Measurements from ENCODE around the gene ETNK2. TPM values are rescaled to one million over a fixed set of nuclear protein-coding genes. Genes with fewer than 3 reads are reported as not detected.

Gene ETNK2
- total and polyA plus RNA-seq, 2 of the 8 experiments (the other 6 are each of a cell fraction or from before 2014, with no cell fraction given), result 20.1 to 26.7 TPM

- H3K18ac ChIP-seq (ENCODE audit: extremely low read depth, low read length), result no peak overlapping the region
- H3K4me2 ChIP-seq (ENCODE audit: insufficient read depth in 1 of 2, low read depth in 2 of 2, low read length in 2 of 2), result peak overlapping the region in 1 of 2 experiments; percentile 65; a peak in 1 of 4 replicates
- H3K79me1 ChIP-seq (ENCODE audit: low read depth, low read length), result peaks cover 2% of the 10 kb centered on the region; the same call in 1 of the 2 replicates
- no peak overlapping the region for H3K4me3 ChIP-seq (ENCODE audit: extremely low read depth in 1 of 4, insufficient read depth in 2 of 4, low read depth in 3 of 4, low read length in 4 of 4)
- no peak overlapping the region for H3K14ac ChIP-seq (ENCODE audit: insufficient read length)
- no peak overlapping the region for H2AK5ac ChIP-seq (ENCODE audit: low read depth, low read length)
- H2BK20ac ChIP-seq (ENCODE audit: low read length), result no peak overlapping the region
- H3K36me3 ChIP-seq (ENCODE audit: control insufficient read depth in 2 of 4, insufficient read depth in 4 of 4, low read length in 3 of 4), result no peaks in the 10 kb centered on the region
- H3K23ac ChIP-seq (ENCODE audit: insufficient read length), result no peak overlapping the region
- no peak overlapping the region for H4K91ac ChIP-seq (replicated peaks; ENCODE audit: insufficient read length, low read length)
- H2BK12ac ChIP-seq (ENCODE audit: low read depth, low read length), result peak overlapping the region; percentile 46; the same call in 1 of the 2 replicates
- no peaks in the 10 kb centered on the region for H4K20me1 ChIP-seq (replicated peaks in 1 of 2; ENCODE audit: control insufficient read depth in 1 of 2, insufficient read depth in 2 of 2, low read length in 2 of 2)
- H4K8ac ChIP-seq (ENCODE audit: extremely low read depth, insufficient read depth, low read length), result no peak overlapping the region
- no peak for FAIRE-seq
- no peak overlapping the region for H3K9ac ChIP-seq (replicated peaks in 1 of 4; ENCODE audit: extremely low read depth in 1 of 4, low read depth in 3 of 4, low read length in 3 of 4)
- H4K5ac ChIP-seq (ENCODE audit: insufficient read length, low read depth, low read length), result no peak overlapping the region
- peak overlapping the region; percentile 15 for H3K4ac ChIP-seq (replicated peaks; ENCODE audit: insufficient read length, low read depth, low read length)
- H3K79me2 ChIP-seq (ENCODE audit: control insufficient read depth in 1 of 2, insufficient read depth in 2 of 2, low read length in 2 of 2), result no peaks in the 10 kb centered on the region
- peaks cover 0 to 44% (median 29%) of the 10 kb centered on the region in 4 experiments; a peak in 6 of 7 replicates for H3K4me1 ChIP-seq (replicated peaks in 1 of 4; ENCODE audit: control insufficient read depth in 3 of 4, insufficient read depth in 4 of 4, low read length in 3 of 4)
- peaks cover 0 to 18% (median 17%) of the 10 kb centered on the region in 4 experiments; a peak in 5 of 7 replicates for H3K27me3 ChIP-seq (replicated peaks in 1 of 4; ENCODE audit: control insufficient read depth in 3 of 4, extremely low read depth in 1 of 4, insufficient read depth in 3 of 4, low read length in 3 of 4)
- 86% methylated on average over 16 of the region's 16 CpGs; no CpG with 5 or more reads in 1 of the 2 experiments for WGBS, 2 experiments (ENCODE audit: extremely low coverage in 1 of 2, insufficient coverage in 1 of 2, insufficient read length in 1 of 2, insufficient replicate concordance in 2 of 2, low coverage in 1 of 2, low lambda C conversion rate in 2 of 2, missing lambda C conversion rate in 1 of 2)
- ChIA-PET POLR2A (ENCODE audit: partially characterized antibody) (interaction anchor here (1.5 to 6.5 kb wide), 5 partner anchors 11 to 284 kb away, joined by 3 to 35 read pairs (median 6); partner anchors contain the start of gene SOX13), CTCF (ENCODE audit: partially characterized antibody) (interaction anchor here (0.8 to 5.6 kb wide), 13 partner anchors 9 to 289 kb away, joined by 3 to 46 read pairs (median 4); no protein-coding TSS in a partner anchor)
- H2BK15ac ChIP-seq (ENCODE audit: low read length), result peak overlapping the region; percentile 78
- no peak overlapping the region for H3K56ac ChIP-seq (replicated peaks; ENCODE audit: insufficient read length, low read depth, low read length)
- no peaks in the 10 kb centered on the region for H3K9me3 ChIP-seq (ENCODE audit: insufficient read depth in 2 of 2, low read depth in 1 of 2, low read length in 1 of 2)
- H3K23me2 ChIP-seq (ENCODE audit: low read depth, low read length), result peaks cover 12% of the 10 kb centered on the region; the same call in 1 of the 2 replicates
- H2BK120ac ChIP-seq (replicated peaks; ENCODE audit: low read depth, low read length), result no peak overlapping the region
- DNase-seq (ENCODE audit: low read depth in 1 of 2, low spot score in 2 of 2), result no peak
- no peak overlapping the region for H3K27ac ChIP-seq (ENCODE audit: low read depth, low read length)
- H2AFZ ChIP-seq (ENCODE audit: low read length), result no peak overlapping the region
- H2BK5ac ChIP-seq (ENCODE audit: low read depth, low read length), result no peak overlapping the region; the same call in 1 of the 2 replicates
- TF ChIP-seq RNF2 (IDR thresholded peaks at IDR 0.05; ENCODE audit: borderline replicate concordance, low read depth, low read length, missing control alignments, poor library complexity, severe bottlenecking) (no peak), JUN (IDR thresholded peaks at IDR 0.05; ENCODE audit: low read depth, low read length) (no peak), CBX8 (IDR thresholded peaks at IDR 0.05; ENCODE audit: borderline replicate concordance, low read depth, low read length) (no peak), CEBPB (IDR thresholded peaks at IDR 0.05; ENCODE audit: low read depth, low read length) (no peak), CHD2 (IDR thresholded peaks at IDR 0.05; ENCODE audit: low read length) (no peak), SIRT6 (IDR thresholded peaks at IDR 0.05; ENCODE audit: low read length) (no peak), CTCF (IDR thresholded peaks at IDR 0.05; ENCODE audit: control extremely low read depth in 1 of 3, insufficient read depth in 1 of 3, low read depth in 1 of 3, low read length in 3 of 3) (no peak), POU5F1 (IDR thresholded peaks at IDR 0.05; ENCODE audit: low read depth, low read length) (no peak)
Measured at GRCh38 chr1:204149635-204150565, 1.9 kb downstream of the ETNK2 start.
